ENCODE results near the gene PAPPA. TPM values are rescaled to one million over a fixed set of nuclear protein-coding genes. Genes with fewer than 3 reads are reported as not detected.

Gene PAPPA
- total and polyA plus RNA-seq, 12 donors: 0.22 to 23.9 (median 5.7) TPM

GRCh38 chr9:116312221-116312620 is 158.6 kb downstream of the PAPPA start:
- no peak overlapping the region for H3K4me3 ChIP-seq
- no peaks in the 10 kb centered on the region for H3K27me3 ChIP-seq
- no peaks in the 10 kb centered on the region for H3K9me3 ChIP-seq (replicated peaks in 1 of 3)
- H3K27ac ChIP-seq: no peak overlapping the region
- WGBS, 4 donors: 88 to 92% (median 91%) methylated on average over 2 of the region's 2 CpGs
- no peaks in the 10 kb centered on the region for H3K4me1 ChIP-seq (replicated peaks in 1 of 2)
- no peaks in the 10 kb centered on the region for H3K36me3 ChIP-seq (replicated peaks in 1 of 2)
- no peak for TF ChIP-seq POLR2A (IDR thresholded peaks at IDR 0.05)
- TF ChIP-seq CTCF (IDR thresholded peaks at IDR 0.05): no peak
- intact Hi-C loops (cut with DNase I): no loop called here
- no peak for DNase-seq

- Histone ChIP-seq H3K27me3 (no peaks in the 10 kb centered on the region), H3K4me1 (replicated peaks in 1 of 2) (no peaks in the 10 kb centered on the region), H3K27ac (no peak overlapping the region), H3K4me3 (no peak overlapping the region), H3K36me3 (replicated peaks in 1 of 2) (no peaks in the 10 kb centered on the region), H3K9me3 (replicated peaks in 1 of 3) (no peaks in the 10 kb centered on the region)
- WGBS, 4 donors: 79 to 92% (median 84%) methylated on average over 3 of the region's 3 CpGs
- DNase-seq: no peak
- intact Hi-C loops (cut with DNase I): no loop called here
- TF ChIP-seq POLR2A (IDR thresholded peaks at IDR 0.05): no peak
- TF ChIP-seq CTCF (IDR thresholded peaks at IDR 0.05): no peak
Observed at GRCh38 chr9:116313638-116314037, 160.0 kb downstream of the PAPPA start.

- intact Hi-C loops (cut with DNase I): no loop called here
- H3K36me3 ChIP-seq (replicated peaks in 1 of 2): no peaks in the 10 kb centered on the region
- no peak overlapping the region for H3K4me3 ChIP-seq
- no peak for DNase-seq
- no peak overlapping the region for H3K27ac ChIP-seq
- TF ChIP-seq POLR2A (IDR thresholded peaks at IDR 0.05) (no peak), CTCF (IDR thresholded peaks at IDR 0.05) (no peak)
- H3K9me3 ChIP-seq (replicated peaks in 1 of 3): no peaks in the 10 kb centered on the region
- 80 to 95% (median 87%) methylated on average over 2 of the region's 2 CpGs for WGBS, 4 donors
- H3K27me3 ChIP-seq: no peaks in the 10 kb centered on the region
- H3K4me1 ChIP-seq (replicated peaks in 1 of 2): no peaks in the 10 kb centered on the region
Observed at GRCh38 chr9:116316246-116316645, 162.7 kb downstream of the PAPPA start.

- Histone ChIP-seq H3K27ac (no peak overlapping the region), H3K36me3 (replicated peaks in 1 of 2) (no peaks in the 10 kb centered on the region), H3K27me3 (no peaks in the 10 kb centered on the region), H3K4me1 (replicated peaks in 1 of 2) (no peaks in the 10 kb centered on the region), H3K4me3 (no peak overlapping the region), H3K9me3 (replicated peaks in 1 of 3) (no peaks in the 10 kb centered on the region)
- 67 to 86% (median 77%) methylated on average over 2 of the region's 2 CpGs for WGBS, 4 donors
- no peak for DNase-seq
- intact Hi-C loops (cut with DNase I): no loop called here
- TF ChIP-seq POLR2A (IDR thresholded peaks at IDR 0.05) (no peak), CTCF (IDR thresholded peaks at IDR 0.05) (no peak)
Observed at GRCh38 chr9:116317503-116317902, 163.9 kb downstream of the PAPPA start.

Data from adrenal gland (tissue), 12 donors.